Thyroid gland (tissue), 4 donors: ENCODE measurements around the gene CFAP299.
"Not testable (repeated sequence)": the region's sequence is repeated elsewhere in the genome, so short reads cannot be mapped to it uniquely, and the experiment has no call there.

Experiments
- CTCF ChIP-seq, 6 experiments: fragments of 200-600 bp in 3 of 6; fragments of 450-650 bp in 3 of 6; sonication (generic) in 3 of 6; IDR thresholded peaks; one replicate each; pipeline ENCODE4 v1.5.1; 2016 to 2019; ENCODE audit warnings: antibody characterized with exemption in 6 of 6, mild to moderate bottlenecking in 2 of 6, inconsistent platforms in 1 of 6, moderate library complexity in 1 of 6
- POLR2A ChIP-seq, 2 donors: fragments of 450-650 bp; IDR thresholded peaks; one replicate each; pipeline ENCODE4 v1.6.1; 2017; ENCODE audit warnings: antibody characterized with exemption in 2 of 2, mild to moderate bottlenecking in 2 of 2, moderate library complexity in 1 of 2

- not testable (repeated sequence) for TF ChIP-seq CTCF, POLR2A (IDR thresholded peaks at IDR 0.05)
Measured at GRCh38 chr4:80749558-80749957, 414.0 kb downstream of the CFAP299 start.
